HG02571 (cell line): ENCODE measurements around the gene DES.
"Not testable (repeated sequence)": the region's sequence is repeated elsewhere in the genome, so short reads cannot be mapped to it uniquely, and the experiment has no call there.

Experiments used
- ATAC-seq: cut with Tn5 transposase; IDR thresholded peaks from one replicate; pipeline ENCODE4 v1.9.1; 2021; ENCODE audit warnings: mild to moderate bottlenecking, moderate library complexity; ENCODE audit not compliant: unreplicated experiment

The DES gene

GRCh38 chr2:219399716-219400478, 18.3 kb upstream of the DES start:
- ATAC-seq = no peak

- ATAC-seq = no peak
Observed at GRCh38 chr2:219400562-219400961, 17.6 kb upstream of the DES start.

GRCh38 chr2:219401606-219402005, 16.6 kb upstream of the DES start:
- ATAC-seq = no peak

GRCh38 chr2:219402665-219403515, 15.3 kb upstream of the DES start:
- ATAC-seq = no peak

GRCh38 chr2:219403861-219404260, 14.3 kb upstream of the DES start:
- no peak for ATAC-seq

GRCh38 chr2:219404291-219404910, 13.8 kb upstream of the DES start:
- no peak for ATAC-seq

GRCh38 chr2:219404954-219405353, 13.2 kb upstream of the DES start:
- ATAC-seq = no peak

- ATAC-seq = no peak
Observed at GRCh38 chr2:219405451-219405850, 12.7 kb upstream of the DES start.

- ATAC-seq = no peak
Observed at GRCh38 chr2:219405958-219406860, 12.0 kb upstream of the DES start.

GRCh38 chr2:219406861-219407230, 11.3 kb upstream of the DES start:
- ATAC-seq = no peak

GRCh38 chr2:219407343-219407742, 10.8 kb upstream of the DES start:
- ATAC-seq = not testable (repeated sequence)

GRCh38 chr2:219408204-219408603, 10.0 kb upstream of the DES start:
- no peak for ATAC-seq

- no peak for ATAC-seq
Observed at GRCh38 chr2:219408631-219409030, 9.5 kb upstream of the DES start.

GRCh38 chr2:219409619-219410018, 8.6 kb upstream of the DES start:
- no peak for ATAC-seq

- no peak for ATAC-seq
Observed at GRCh38 chr2:219410390-219410789, 7.8 kb upstream of the DES start.

GRCh38 chr2:219414857-219415256, 3.3 kb upstream of the DES start:
- ATAC-seq = no peak

GRCh38 chr2:219415580-219416234, 2.5 kb upstream of the DES start:
- ATAC-seq = no peak

GRCh38 chr2:219416235-219416602, 2.0 kb upstream of the DES start:
- ATAC-seq = no peak

- ATAC-seq = no peak
Observed at GRCh38 chr2:219416938-219417337, 1.2 kb upstream of the DES start.

GRCh38 chr2:219417374-219417773, 803 bp upstream of the DES start:
- ATAC-seq = no peak

- no peak for ATAC-seq
Observed at GRCh38 chr2:219419012-219419324, 791 bp downstream of the DES start.
